AG09319 (cell line): ENCODE data around the gene PPP2R3A.

Source experiments
- DNase-seq: peaks from one replicate; pipeline ENCODE4 v3.0.0-alpha.2; 2010; ENCODE audit warnings: low read depth; ENCODE audit errors: extremely low read depth
- TF ChIP-seq, protein P1 (sequence below): IDR thresholded peaks from 2 replicates; pipeline ENCODE4 v1.5.1; 2011; ENCODE audit warnings: low read depth, mild to moderate bottlenecking, inconsistent platforms, low read length, moderate library complexity

Gene PPP2R3A

GRCh38 chr3:136068708-136069107, 103.2 kb downstream of the PPP2R3A start:
- DNase-seq: no peak
- TF ChIP-seq, protein P1, sequence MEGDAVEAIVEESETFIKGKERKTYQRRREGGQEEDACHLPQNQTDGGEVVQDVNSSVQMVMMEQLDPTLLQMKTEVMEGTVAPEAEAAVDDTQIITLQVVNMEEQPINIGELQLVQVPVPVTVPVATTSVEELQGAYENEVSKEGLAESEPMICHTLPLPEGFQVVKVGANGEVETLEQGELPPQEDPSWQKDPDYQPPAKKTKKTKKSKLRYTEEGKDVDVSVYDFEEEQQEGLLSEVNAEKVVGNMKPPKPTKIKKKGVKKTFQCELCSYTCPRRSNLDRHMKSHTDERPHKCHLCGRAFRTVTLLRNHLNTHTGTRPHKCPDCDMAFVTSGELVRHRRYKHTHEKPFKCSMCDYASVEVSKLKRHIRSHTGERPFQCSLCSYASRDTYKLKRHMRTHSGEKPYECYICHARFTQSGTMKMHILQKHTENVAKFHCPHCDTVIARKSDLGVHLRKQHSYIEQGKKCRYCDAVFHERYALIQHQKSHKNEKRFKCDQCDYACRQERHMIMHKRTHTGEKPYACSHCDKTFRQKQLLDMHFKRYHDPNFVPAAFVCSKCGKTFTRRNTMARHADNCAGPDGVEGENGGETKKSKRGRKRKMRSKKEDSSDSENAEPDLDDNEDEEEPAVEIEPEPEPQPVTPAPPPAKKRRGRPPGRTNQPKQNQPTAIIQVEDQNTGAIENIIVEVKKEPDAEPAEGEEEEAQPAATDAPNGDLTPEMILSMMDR: no peak

DNA sequence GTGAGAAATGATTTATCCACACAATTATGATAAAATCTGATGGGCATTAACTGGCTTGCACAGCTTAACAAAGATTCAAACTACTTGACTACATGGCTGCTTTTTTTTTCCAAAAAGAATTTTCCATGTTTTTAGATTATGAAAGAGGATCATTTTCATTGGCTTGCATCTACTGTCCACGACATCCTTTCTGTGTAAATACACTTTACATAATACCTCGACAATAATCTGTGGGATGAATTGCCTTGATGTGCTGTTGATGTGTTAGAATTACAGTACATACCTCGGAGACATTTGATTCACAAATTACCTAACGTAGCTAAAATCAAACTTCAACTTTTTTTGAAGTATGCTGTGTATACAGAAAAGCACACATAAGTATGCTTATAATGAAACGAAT, 104.4 kb downstream of the PPP2R3A start:
- TF ChIP-seq, protein P1: no peak
- DNase-seq: no peak

- TF ChIP-seq, protein P1: no peak
- peak; percentile 25 for DNase-seq
Observed at GRCh38 chr3:136070334-136070733, 104.8 kb downstream of the PPP2R3A start.

DNA sequence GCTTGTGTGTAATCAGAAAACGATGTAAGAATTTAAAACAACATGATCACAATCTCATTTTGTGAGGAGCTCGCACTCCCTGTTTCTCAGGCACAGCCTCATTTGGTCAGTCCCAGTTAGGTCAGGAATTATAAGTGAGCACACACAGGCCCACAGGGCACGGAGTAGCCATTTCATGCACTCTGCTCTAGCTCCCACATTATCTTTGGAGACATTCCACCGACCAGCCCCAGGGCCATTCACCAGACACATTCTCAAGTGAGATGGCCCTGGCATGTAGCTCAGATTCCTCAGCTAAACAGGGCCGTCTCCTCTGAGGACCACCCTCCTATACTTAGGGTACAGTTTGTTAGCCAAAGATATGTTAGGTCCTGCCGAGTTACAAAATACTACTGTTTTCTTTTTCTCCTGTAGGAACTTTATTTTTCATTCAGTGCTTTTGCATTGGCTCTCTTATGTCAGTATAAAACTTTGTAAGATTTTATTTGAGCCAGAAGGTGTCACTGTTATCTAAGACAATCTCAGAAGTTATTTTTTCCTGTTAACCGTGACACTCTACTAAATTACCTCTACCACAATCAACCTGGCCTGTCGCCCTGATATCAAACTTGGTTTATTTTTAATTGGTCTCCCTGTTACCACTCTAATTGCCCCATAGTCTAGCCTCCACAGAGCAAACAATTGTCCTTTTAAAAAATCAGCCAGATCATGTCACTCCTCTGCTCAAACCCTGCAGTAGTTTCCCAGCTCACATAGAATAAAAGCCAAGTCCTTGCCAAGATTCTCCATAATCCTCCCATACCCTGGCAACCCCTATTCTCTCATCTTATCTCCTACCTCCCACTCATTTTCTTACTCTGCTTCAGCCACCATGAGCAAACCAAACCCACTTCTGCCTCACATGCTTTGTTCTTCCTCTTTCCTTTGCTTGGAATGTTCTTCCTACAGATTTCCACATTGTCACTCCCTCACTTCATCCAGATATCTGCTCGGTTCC, 105.7 kb downstream of the PPP2R3A start:
- no peak for DNase-seq
- TF ChIP-seq, protein P1: peak; percentile 7; the same call in 1 of the 2 replicates

DNA sequence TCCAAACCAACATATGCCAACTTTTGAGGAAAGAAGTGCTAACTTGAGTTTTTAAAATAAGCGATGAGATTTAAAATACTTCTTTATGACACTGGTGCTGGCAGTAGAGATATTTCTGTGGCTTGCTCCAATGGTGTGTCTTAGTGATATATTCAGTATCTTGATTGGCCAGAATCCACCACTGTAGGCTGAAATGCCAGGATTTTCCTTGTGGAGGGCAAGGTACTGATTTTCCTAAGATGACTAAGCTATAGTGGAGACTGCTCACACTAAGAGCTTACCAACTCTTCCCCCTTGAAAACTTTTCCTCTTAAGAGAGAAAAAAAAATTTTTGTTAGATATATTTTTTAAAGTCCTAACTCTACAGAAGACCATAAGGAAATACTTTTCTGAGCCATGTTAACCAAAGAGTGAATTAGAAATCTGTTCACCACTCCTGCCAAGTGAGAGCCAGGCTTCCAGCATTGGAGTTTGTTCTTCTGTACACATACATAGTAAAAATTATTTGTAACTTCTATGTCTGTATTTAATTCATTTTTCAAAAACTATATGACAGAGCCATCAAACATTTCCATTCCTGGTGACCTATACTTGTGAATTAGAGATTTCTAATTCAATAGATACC, 109.1 kb downstream of the PPP2R3A start:
- DNase-seq: no peak
- TF ChIP-seq, protein P1: no peak

GRCh38 chr3:136075218-136075808, 109.8 kb downstream of the PPP2R3A start:
- DNase-seq: peak; percentile 59

More at GRCh38 chr3:136075218-136075808, 109.8 kb downstream of the PPP2R3A start:
- TF ChIP-seq, protein P1: peak; percentile 91
